ENCODE data around the gene MED12L.

MED12L gene

DNA sequence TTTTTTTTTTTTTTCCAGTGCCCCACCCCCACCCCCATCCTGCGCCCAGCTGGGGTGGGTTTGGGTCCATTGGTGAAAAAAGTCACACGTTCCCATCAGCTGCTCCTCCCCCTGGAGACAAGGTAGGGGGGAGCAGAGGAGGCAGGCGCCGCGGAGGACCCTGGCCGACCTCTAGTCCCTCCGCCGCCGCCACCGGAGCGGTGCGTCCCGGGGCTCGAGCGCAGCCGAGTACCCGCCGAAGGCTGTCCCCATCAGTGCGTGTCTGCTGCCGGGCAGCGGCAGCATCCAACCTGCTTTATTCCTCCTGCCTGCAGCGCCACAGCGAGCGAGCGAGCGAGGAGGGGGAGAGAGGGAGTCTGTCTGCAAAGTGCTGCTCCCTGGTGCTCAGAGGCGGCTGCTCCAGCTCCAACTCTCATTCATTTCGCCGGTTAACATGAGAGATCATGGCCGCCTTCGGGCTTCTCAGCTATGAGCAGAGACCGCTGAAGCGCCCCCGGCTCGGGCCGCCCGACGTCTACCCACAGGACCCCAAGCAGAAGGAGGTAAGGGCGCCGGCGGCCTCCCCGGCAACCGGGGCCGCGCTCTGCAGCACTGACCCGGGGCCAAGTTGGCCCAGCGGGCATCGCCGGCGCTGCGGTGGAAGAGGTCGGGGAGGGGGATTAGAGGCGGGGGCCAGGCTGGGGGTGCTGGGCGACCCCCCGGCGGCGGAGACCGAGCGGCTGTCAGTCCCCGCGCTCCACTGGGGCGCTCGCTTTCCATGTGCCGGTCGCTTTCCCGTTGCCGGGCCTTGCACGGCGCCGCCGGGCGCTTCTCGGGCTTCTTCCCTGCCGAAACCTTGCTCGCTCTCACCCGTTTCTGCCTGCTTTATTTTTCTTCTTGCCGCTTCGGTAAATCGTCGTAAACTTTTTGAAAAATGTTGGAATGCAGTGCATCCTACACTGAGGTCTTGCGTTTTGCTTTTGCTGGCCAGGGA lies 1.3 kb downstream of the MED12L start:
- peak; percentile 82 for DNase-seq

DNA sequence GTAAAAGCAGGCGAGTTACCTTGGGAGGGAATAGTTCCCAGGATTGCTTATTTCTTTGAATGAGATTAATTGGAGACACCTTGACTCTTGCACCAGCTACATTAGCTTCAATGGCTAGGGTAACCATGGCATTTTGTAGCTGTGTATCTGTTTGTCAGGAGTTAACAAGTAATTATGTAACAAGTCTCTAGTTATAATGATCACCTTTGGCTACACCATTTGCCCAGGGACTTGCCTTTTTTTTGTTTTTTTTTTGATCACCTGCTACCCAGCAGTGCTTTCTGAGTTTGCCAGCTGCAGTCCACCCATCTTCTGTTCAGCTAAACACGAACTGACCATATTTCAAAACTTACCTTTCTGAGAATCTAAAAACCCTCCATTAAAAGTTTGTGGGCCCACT lies 2.2 kb downstream of the MED12L start:
- DNase-seq, result no peak

DNA sequence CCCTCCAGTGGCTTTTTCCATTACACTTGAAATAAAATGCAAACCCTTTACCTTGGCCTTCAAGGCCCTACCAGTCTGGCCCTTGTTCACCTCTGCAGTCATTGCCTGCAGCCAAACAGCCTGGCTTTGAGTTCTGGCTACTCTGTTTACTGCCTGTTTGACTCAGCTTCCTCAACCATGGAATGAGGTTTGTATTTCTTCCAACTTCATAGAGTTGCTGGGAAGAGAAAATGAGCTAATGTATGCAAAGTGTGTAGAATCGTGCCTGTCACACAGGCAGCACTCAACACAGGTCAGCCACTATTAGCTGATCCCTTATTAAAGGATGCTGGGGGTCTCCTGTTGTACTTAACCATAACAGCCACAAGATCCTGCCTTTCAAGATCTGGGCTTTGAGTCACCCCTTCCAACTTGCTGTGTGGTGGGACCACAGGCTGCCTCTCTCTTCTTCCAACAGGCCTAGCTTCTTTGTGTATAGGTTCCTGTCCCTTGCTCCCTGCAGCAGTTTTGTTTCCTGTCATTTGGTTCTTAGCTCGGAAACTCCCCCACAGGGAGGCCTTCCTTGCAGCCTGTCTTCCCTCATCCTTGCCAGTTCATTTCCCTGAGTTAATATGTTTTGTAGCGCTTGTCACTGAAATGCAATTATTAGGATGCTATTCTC lies 6.4 kb downstream of the MED12L start:
- DNase-seq, result no peak

DNA sequence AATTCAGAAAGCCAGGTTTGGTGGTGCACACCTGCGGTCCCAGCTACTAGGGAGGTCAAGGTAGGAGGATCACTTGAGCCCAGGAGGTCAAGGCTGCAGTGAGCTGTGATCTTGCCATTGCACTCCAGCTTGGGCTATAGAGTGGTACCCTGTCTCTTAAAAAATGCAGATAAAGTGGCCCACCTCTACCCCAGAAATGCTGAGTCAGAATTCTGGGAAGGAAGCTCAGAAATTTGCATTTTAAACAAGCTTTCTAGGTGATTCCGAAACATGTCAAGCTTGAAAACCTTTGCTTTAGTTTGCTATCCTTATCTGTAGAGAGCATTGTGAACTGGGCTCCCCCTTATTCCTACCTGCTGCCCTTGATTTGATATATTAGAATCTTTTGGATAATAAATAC lies 7.7 kb downstream of the MED12L start:
- no peak for DNase-seq

DNA sequence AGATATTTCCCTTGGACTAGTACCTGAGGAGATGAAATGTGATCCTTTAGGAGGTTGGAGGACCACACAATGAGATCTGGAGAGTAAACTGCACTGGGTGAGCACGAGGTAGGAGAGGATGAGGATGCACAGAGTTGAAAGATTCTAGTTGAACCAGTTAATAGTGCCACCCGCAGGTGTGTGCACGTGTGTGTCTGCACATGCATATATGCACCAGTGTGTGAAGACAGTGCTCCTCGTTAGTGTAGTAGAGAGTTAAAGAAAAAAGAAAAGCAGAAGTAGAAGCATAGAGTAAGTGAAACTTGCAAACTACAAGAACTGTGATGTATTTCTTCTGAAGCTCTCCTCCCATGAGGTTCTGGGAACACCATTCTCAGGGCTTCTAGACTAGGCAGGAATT lies 8.4 kb downstream of the MED12L start:
- no peak for DNase-seq

DNA sequence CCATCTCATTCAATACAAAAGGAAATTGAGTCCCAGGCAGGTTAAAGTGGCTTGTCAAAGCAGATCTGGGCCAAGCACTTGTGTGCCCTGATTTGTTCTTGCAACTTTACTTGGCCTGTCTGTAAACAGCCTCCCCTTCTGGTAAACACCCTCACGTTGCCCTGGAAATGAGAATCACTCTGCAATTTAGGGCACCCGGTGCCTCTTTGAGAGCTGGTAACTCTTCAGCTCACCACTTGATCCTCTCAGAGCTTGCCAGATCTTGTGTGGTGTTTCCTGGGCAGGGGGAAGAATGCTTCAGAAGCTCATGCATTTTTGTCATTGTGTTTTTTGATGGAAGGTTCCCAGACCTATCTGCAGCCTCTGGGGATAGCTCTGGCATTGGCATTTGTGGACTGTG lies 11.3 kb downstream of the MED12L start:
- DNase-seq, result no peak

DNA sequence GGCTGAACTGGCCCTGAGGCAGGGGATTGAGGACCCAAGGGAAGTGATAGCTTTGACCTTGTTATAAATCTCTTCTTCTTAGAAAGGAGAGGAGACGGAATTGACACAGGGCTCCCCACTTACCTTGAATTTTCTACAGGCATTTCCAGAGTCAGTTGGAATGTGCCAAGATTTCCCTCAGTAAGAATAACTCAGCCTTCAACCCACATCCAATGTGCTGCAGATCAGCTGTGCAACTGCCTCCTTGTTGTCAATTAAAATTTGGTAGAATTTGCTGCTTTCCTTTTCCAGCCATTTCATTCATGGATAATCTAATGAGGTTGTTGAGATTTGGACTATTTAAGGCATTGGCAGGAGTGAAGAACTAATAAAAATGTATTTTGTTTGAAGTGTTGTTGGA lies 14.6 kb downstream of the MED12L start:
- no peak for DNase-seq

DNA sequence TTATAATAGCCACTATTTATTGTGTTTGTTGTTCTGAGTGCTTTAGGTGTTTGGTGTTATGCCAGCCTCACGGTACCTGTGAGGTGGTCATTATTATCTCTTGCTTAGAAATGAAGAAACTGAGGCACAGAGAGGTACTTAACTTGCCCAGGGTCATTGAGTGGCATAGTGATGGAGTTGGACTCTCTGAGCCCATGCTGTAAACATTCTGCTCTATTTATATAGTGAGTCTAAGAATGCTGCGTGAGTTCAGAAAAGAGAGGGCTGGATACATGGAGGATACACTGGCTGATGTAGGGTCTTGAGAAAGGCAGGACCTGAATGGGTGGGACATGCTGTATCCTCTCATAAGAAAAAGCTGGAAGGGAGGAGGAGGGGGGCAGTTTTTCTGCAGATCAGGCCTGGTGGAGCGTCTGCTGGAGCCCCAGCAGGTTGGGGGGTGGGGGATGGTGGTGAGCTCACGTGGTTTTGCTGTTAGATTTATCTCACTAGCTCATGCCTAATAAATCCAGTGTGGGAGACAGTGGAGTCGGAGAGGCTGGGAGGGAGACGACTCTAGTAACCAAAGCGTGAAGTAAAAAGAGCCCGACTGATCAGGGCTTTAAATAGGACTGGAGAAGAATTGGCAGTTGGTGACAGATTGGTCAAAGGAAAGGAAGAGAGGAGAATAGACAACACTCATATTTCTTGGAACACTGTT lies 16.0 kb downstream of the MED12L start:
- DNase-seq, result no peak

DNA sequence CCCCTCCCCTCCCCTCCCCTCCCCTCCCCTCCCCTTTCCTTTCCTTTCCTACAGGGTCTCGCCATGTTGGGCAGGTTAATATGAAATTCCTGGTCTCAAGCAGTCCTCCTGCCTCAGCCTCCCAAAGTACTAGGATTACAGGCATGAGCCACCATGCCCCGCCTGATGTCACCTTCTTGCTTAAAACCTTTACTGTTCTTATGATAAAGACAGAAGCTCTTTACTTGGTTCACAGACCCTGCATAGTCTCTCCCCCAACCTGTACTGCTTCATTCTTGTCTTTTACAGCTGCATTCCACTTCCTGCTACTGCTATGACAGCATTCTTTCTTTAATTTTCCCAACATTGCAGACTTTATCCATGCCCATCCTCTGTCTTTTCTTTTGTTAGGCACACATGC lies 20.8 kb downstream of the MED12L start:
- no peak for DNase-seq

DNA sequence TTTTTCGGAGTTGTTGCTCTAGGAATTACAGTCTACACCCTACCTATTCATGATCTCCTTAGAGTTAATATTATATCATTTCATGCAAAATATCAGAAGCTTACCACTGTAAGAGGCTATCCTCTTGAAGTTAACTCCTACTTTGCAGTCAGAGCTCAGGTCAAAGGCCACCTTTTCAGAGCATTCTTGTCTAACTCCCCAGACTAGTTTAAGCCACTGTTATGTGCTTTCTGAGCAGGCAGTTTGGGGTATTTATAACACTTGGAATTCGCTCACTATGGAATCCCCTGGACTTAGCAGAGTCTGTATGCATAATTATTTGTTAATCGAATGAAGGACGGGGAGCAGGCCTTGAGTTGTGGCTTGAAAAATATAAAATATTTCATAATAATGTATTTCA lies 21.7 kb downstream of the MED12L start:
- DNase-seq, result no peak

DNA sequence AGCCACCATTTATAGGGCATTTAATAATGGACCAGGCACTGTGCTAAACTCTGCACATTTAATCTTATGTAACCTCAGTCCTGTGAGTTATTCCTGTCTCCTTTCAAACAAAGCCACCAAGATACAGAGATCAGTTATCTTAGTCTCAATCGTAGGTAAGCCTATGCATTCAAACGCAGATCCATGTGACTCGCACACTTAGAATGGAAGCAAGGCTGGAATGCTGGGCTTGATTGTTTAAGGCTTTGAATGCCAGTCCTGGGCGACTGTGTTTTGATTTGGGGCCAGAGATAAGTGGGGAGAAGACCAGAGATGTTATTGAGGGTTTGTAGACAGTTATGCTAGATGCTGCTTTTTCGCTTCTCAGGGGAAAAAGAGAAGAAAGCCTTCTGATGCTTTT lies 22.2 kb downstream of the MED12L start:
- DNase-seq, result no peak

DNA sequence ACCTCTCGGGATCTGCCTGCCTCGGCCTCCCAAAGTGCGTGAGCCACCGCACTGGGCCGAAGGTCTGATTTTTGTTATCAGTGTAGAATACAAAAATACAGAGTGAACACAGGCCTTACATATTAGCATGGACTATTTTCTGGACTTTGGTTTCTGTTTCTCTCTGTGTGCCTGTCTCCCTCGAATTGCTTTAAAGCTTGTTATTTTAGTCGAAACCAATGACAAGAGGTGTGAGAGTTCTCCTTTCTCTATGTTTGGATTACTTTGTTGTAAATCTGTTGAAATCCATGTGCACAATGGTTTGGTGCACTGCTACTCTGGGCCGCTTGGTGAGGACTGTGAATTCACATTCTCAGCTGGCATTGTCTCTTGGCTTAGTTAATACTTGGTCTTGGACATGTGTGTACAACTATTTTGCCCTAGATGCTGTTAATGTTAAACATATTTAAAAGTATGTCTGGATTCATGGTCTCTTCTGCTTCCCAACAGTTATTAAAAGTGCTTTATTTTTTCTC lies 23.9 kb downstream of the MED12L start:
- DNase-seq, result no peak

DNA sequence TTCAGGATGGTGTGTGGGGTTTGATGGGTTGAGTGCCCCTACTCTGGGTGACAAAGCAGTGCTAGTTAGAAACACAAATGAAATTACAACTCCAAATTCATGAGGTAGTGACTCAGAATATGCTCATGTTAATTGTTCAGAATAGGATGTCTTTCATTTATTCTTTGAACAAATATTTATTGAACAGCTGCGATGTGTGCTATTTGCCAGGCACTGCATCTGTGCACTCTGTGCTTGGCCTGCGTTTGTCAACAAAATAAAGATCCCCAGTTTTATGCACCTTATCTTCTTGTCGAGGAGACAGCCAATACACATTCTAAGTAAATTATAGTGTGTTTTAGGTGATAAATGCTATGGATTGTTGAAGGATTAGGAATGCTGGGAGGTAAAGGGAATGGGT lies 27.3 kb downstream of the MED12L start:
- no peak for DNase-seq

DNA sequence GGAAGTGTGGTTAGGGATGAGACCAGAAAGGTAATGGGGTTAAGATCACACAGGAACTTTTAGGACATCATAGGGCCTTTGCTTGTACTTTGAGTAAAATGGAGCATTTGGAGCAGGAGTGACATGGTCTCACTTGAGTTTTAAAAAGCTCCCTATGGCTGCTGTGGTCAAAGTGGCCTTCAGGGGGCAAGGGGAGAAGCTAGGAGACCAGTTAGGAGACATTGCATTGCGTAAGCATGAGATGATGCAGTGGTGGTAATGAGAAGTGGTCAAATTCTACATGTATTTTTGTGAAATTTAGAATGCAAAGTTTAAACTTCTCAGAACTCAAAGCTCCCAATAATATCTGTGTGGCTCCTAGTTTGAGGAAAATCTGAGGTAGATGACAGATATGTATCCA lies 27.9 kb downstream of the MED12L start:
- no peak for DNase-seq

DNA sequence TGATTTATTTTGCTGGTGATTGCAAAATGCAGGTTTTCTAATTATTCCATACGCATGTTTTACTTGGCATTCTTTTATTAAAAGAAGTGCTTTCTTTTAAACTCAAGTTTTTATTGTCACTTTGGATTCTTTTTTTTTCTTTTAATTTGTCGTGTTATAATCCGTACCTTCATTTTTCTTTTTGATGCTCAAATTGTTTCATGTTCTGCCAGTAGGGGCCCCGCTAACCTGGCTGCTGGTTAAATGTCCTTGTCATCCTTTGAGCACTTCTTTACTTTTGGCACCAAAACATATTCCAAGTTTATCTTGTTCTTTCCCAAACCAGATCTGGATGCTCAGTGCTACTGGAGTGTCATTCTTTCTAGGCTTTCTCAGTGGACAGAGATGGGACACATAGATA lies 31.6 kb downstream of the MED12L start:
- no peak for DNase-seq

DNA sequence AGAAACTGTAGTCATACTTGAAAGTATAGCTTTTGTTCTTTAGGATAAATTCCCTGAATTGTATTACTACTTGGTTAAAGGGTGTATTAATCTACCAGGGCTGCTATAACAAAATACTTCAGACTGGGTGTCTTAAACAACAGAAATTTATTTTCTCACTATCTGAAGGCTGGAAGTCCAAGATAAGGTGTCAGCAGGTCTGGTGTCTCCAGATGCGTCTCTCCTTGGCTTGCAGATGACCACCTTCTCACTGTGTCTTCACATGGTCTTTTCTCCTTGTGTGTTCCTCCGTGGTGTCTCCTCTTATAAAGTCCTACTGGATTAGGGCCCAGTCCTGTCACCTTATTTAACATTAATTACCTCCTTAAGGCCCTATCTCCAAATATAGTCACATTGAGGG lies 33.7 kb downstream of the MED12L start:
- no peak for DNase-seq

DNA sequence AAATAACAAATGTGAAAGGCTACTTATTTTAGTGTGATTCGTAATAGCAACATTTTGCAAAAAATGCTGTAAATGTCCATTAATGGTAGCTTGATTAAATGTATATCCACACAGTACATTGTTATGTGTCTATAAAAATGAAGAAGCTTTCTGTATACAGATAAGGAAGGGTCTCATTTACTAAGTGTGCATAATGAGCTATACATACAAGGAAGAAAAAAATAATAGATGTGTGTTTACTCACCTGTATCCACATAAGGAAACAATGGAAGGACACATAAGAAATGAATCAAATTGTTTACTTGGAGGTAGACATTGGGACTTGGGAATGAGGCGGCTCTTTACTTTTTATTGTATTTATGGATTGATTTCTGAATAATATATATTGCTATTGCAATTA lies 34.9 kb downstream of the MED12L start:
- no peak for DNase-seq

DNA sequence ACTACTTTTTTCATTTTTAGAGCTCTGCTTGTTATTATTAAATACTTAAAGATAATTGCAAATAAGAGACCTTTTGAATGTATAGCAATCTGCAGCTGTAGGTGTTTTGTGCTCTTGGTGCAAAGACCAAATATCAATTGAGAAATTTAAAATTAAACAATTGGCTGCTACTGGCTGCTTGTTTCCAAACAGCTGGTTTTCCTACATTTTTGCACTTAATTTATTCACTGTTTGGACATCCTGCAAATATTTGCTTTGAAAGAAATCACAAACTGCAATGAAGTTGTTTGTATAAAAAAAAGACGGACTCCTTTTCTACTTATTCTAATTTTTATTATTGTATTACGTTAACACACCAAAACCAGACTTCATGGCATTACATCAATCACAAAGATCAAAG lies 35.6 kb downstream of the MED12L start:
- no peak for DNase-seq

DNA sequence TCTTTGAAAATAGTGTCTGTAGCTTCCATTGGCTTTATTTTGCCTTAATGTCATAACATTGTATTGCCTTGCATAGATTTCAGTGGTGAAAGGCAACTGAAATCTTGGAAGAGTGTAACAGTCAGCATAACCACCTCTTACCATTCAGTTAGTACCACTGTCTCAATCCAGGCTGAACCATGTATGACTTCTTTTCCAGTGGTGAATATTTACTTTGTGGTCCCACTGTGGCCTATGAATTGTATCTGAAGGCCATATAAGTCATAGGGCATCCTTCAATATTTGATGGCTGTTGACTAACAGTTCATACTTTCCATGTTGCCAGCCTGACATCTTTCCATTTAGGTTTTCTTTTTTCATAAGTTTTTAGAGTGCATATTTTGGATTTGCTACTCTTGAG lies 38.4 kb downstream of the MED12L start:
- no peak for DNase-seq

DNA sequence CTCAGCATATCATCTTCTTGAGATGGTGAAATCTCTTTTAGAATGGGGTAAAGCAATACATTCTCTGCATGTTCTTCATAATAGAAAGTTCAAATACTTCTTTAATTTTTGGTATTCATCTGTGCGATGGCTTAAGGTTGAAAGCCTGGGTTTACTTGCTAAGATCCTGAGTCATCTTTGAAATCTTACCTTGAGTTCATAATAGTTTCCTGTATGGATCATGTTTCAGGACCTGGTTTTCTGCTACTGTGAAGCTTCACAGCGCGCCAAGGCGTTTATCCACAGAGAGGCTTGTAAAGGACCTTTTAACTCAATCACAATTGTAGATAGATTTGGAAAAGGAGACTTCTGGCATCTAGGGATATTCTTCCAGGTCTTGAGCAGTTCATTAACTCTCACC lies 39.0 kb downstream of the MED12L start:
- DNase-seq, result no peak

DNA sequence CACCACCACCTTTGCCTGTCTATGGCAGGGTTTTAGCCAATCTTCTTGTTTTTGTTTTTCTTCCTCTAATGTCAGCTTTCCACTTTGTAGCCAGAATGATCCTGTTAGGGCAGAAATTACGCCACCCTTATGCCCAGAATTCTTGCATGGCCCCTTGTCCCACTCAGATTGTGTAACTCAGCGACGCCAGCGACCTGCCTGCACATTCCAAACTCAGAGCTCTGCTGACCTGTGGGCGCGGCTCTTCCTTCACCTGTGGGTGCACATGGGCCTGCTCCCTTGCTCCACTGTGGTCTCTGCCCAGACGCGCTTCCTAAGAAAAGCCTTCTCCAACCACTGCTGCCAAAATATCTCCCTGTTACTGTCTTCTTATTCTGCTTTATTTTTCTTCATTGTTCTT lies 45.0 kb downstream of the MED12L start:
- no peak for DNase-seq

DNA sequence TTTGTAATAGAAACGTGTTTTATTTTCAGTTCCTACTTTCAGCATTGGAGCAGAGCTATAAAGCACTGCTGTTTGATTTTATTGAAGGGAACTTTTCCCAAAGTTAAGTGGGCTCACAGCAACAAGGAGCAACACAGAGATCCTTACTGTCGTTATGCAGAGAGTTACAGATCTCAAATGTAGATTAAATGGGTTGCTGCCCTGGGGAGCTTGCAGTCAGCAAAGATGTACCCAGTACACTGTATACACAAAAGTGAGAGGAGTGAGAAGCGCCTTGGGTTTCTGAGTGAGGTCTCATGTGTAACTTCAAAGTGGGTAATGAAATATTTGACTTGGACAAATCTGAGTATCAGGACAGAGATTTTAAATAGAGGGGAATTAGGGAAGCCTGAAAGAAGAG lies 47.7 kb downstream of the MED12L start:
- no peak for DNase-seq

DNA sequence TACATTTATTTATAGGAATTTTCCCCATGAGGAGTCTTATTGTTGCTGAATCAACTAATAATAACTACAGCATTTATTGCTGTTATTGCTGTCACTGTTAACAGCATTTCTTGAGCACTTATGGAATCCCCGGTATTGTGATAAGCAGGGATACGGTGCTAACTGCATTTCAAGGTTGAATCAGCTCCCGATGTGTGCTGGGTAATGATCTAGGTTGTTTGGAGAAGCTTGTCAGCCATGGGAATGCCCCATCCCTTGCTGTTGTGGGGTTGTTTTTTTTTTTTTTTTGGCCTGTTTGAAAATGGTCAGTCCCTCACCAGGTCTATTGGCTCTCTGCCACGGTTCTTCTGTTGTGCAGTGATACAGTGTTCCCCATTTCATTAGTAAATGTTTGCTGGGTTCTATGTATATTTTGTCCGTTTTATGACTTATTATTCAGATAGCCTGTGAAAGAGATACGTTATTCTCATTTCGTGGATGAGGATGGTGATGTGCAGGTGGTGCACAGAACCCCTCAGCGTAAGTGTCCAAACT lies 48.5 kb downstream of the MED12L start:
- no peak for DNase-seq

All from stimulated activated CD4-positive, alpha-beta T cell treated with anti-CD3 and anti-CD28 coated beads, Interleukin-15, amount 100 ng/mL, for 24 hours (primary cell).